Astrocyte (in vitro differentiated cells and primary cell): Measurements from ENCODE around the gene ALKBH4.
"Not testable (repeated sequence)": the region's sequence is repeated elsewhere in the genome, so short reads cannot be mapped to it uniquely, and the experiment has no call there.

Source experiments
- CTCF ChIP-seq: IDR thresholded peaks from 2 replicates; pipeline ENCODE4 v1.5.1; 2011; ENCODE audit warnings: low read depth, mild to moderate bottlenecking, inconsistent platforms, low read length, moderate library complexity; ENCODE audit not compliant: insufficient read depth
- EZH2 ChIP-seq: IDR thresholded peaks from 2 replicates; pipeline ENCODE4 v1.6.1; 2012; ENCODE audit warnings: mild to moderate bottlenecking, low read length, inconsistent platforms; ENCODE audit not compliant: insufficient read depth

- not testable (repeated sequence) for TF ChIP-seq CTCF, EZH2
Measured at GRCh38 chr7:102408530-102408929, 56.1 kb downstream of the ALKBH4 start.
